Activated CD8-positive, alpha-beta memory T cell treated with anti-CD3 and anti-CD28 coated beads, Interleukin-2, amount 10 ng/mL, durations not matched to agents 7 days and 5 days (primary cell): ENCODE results near the gene TNS1. TPM values are rescaled to one million over a fixed set of nuclear protein-coding genes. Genes with fewer than 3 reads are reported as not detected.

ENCODE experiments used
- ATAC-seq: fragments of 150-1000 bp; cut with Tn5 transposase; one replicate; pipeline ENCODE4 v1.10.0; 2021; ENCODE audit warnings: moderate library complexity
- CTCF ChIA-PET: fragments of 350-600 bp; sonication (Branson Sonifier 250); formaldehyde crosslinking; loops from one replicate; lab custom pipeline; 2021; ENCODE audit warnings: antibody characterized with exemption; lab: Charles Lee
- DNase-seq: peaks from one replicate; pipeline ENCODE4 v3.0.0-alpha.2; 2020
- H3K27ac Mint-ChIP-seq: one replicate; pipeline ENCODE4 v1.8.0; 2021; ENCODE audit warnings: mild to moderate bottlenecking, mixed read lengths
- H3K27me3 Mint-ChIP-seq: one replicate; pipeline ENCODE4 v1.8.0; 2021; ENCODE audit warnings: mixed read lengths
- H3K36me3 Mint-ChIP-seq: one replicate; pipeline ENCODE4 v1.8.0; 2021; ENCODE audit warnings: mild to moderate bottlenecking, mixed read lengths
- H3K4me1 Mint-ChIP-seq: one replicate; pipeline ENCODE4 v1.8.0; 2021; ENCODE audit warnings: mixed read lengths
- H3K4me3 Mint-ChIP-seq: one replicate; pipeline ENCODE4 v1.8.0; 2021; ENCODE audit warnings: mild to moderate bottlenecking, moderate library complexity, mixed read lengths
- H3K9me3 Mint-ChIP-seq: one replicate; pipeline ENCODE4 v1.8.0; 2022; ENCODE audit warnings: low read depth, mixed read lengths
- total RNA-seq, 2 experiments: library from RNA; stranded (reverse); gene quantifications; one replicate each; pipeline ENCODE4 v1.2.3, GENCODE V29; 2021

TNS1 gene
- total RNA-seq, 2 experiments from 2014 or later: 1.4 to 4.4 TPM

GRCh38 chr2:217832987-217833386 lies 169.8 kb downstream of the TNS1 start:
- CTCF ChIA-PET: no interaction called here
- Mint-ChIP-seq H3K36me3 (no peaks in the 10 kb centered on the region), H3K4me1 (no peaks in the 10 kb centered on the region)

GRCh38 chr2:217832115-217832514 lies 170.7 kb downstream of the TNS1 start:
- DNase-seq: no peak
- no peak for ATAC-seq
- no peaks in the 10 kb centered on the region for H3K4me1 Mint-ChIP-seq
- no peak overlapping the region for H3K27ac Mint-ChIP-seq
- H3K27me3 Mint-ChIP-seq: peaks cover 2% of the 10 kb centered on the region
- H3K9me3 Mint-ChIP-seq: no peaks in the 10 kb centered on the region
- no peaks in the 10 kb centered on the region for H3K36me3 Mint-ChIP-seq
- H3K4me3 Mint-ChIP-seq: no peak overlapping the region
- CTCF ChIA-PET: no interaction called here

More at GRCh38 chr2:217832987-217833386, 169.8 kb downstream of the TNS1 start:
- H3K27ac Mint-ChIP-seq: no peak overlapping the region
- H3K27me3 Mint-ChIP-seq: peaks cover 2% of the 10 kb centered on the region
- ATAC-seq (no peak), DNase-seq (no peak)
- no peaks in the 10 kb centered on the region for H3K9me3 Mint-ChIP-seq
- no peak overlapping the region for H3K4me3 Mint-ChIP-seq

GRCh38 chr2:217831306-217831705 lies 171.5 kb downstream of the TNS1 start:
- Mint-ChIP-seq H3K9me3 (no peaks in the 10 kb centered on the region), H3K4me1 (no peaks in the 10 kb centered on the region), H3K4me3 (no peak overlapping the region), H3K36me3 (no peaks in the 10 kb centered on the region), H3K27ac (no peak overlapping the region), H3K27me3 (no peaks in the 10 kb centered on the region)
- CTCF ChIA-PET: no interaction called here
- no peak for ATAC-seq
- DNase-seq: no peak

- no peak for ATAC-seq
- Mint-ChIP-seq H3K36me3 (no peaks in the 10 kb centered on the region), H3K4me3 (no peak overlapping the region), H3K4me1 (no peaks in the 10 kb centered on the region), H3K9me3 (no peaks in the 10 kb centered on the region), H3K27ac (no peak overlapping the region), H3K27me3 (no peaks in the 10 kb centered on the region)
- no peak for DNase-seq
- CTCF ChIA-PET: no interaction called here
Measured at GRCh38 chr2:217830807-217831206, 172.0 kb downstream of the TNS1 start.

- no peak overlapping the region for H3K4me3 Mint-ChIP-seq
- no peaks in the 10 kb centered on the region for H3K27me3 Mint-ChIP-seq
- no peaks in the 10 kb centered on the region for H3K4me1 Mint-ChIP-seq
- H3K27ac Mint-ChIP-seq: no peak overlapping the region
- no peaks in the 10 kb centered on the region for H3K36me3 Mint-ChIP-seq
- no peak for DNase-seq
- ATAC-seq: no peak
- CTCF ChIA-PET: no interaction called here
- H3K9me3 Mint-ChIP-seq: no peaks in the 10 kb centered on the region
Measured at GRCh38 chr2:217830061-217830460, 172.7 kb downstream of the TNS1 start.

- CTCF ChIA-PET: interaction anchor here (0.9 kb wide), 1 partner anchor 40 kb away, joined by 3 read pairs; no protein-coding TSS in a partner anchor
Measured at GRCh38 chr2:217829420-217829819, 173.4 kb downstream of the TNS1 start.

GRCh38 chr2:217828336-217828735 lies 174.5 kb downstream of the TNS1 start:
- DNase-seq (no peak), ATAC-seq (no peak)
- H3K4me1 Mint-ChIP-seq: no peaks in the 10 kb centered on the region
- CTCF ChIA-PET: no interaction called here
- no peak overlapping the region for H3K27ac Mint-ChIP-seq
- no peaks in the 10 kb centered on the region for H3K36me3 Mint-ChIP-seq
- H3K27me3 Mint-ChIP-seq: no peaks in the 10 kb centered on the region
- no peaks in the 10 kb centered on the region for H3K9me3 Mint-ChIP-seq
- no peak overlapping the region for H3K4me3 Mint-ChIP-seq

More at GRCh38 chr2:217829420-217829819, 173.4 kb downstream of the TNS1 start:
- ATAC-seq (no peak), DNase-seq (no peak)
- no peaks in the 10 kb centered on the region for H3K4me1 Mint-ChIP-seq
- H3K27ac Mint-ChIP-seq: no peak overlapping the region
- no peaks in the 10 kb centered on the region for H3K36me3 Mint-ChIP-seq
- no peak overlapping the region for H3K4me3 Mint-ChIP-seq
- no peaks in the 10 kb centered on the region for H3K27me3 Mint-ChIP-seq
- no peaks in the 10 kb centered on the region for H3K9me3 Mint-ChIP-seq

- no peaks in the 10 kb centered on the region for H3K4me1 Mint-ChIP-seq
- CTCF ChIA-PET: no interaction called here
- H3K27me3 Mint-ChIP-seq: no peaks in the 10 kb centered on the region
- no peak overlapping the region for H3K27ac Mint-ChIP-seq
- no peak for ATAC-seq
- no peak overlapping the region for H3K4me3 Mint-ChIP-seq
- DNase-seq: no peak
- H3K9me3 Mint-ChIP-seq: no peaks in the 10 kb centered on the region
- no peaks in the 10 kb centered on the region for H3K36me3 Mint-ChIP-seq
Measured at GRCh38 chr2:217827430-217828201, 175.2 kb downstream of the TNS1 start.

GRCh38 chr2:217826991-217827390 lies 175.8 kb downstream of the TNS1 start:
- no peak for DNase-seq
- Mint-ChIP-seq H3K36me3 (no peaks in the 10 kb centered on the region), H3K27ac (no peak overlapping the region), H3K9me3 (no peaks in the 10 kb centered on the region), H3K4me3 (no peak overlapping the region), H3K4me1 (no peaks in the 10 kb centered on the region), H3K27me3 (no peaks in the 10 kb centered on the region)
- no peak for ATAC-seq
- CTCF ChIA-PET: no interaction called here

GRCh38 chr2:217826520-217826919 lies 176.3 kb downstream of the TNS1 start:
- no peaks in the 10 kb centered on the region for H3K36me3 Mint-ChIP-seq
- no peak overlapping the region for H3K27ac Mint-ChIP-seq
- no peaks in the 10 kb centered on the region for H3K27me3 Mint-ChIP-seq
- ATAC-seq (no peak), DNase-seq (no peak)
- H3K4me3 Mint-ChIP-seq: no peak overlapping the region
- CTCF ChIA-PET: no interaction called here
- no peaks in the 10 kb centered on the region for H3K4me1 Mint-ChIP-seq
- no peaks in the 10 kb centered on the region for H3K9me3 Mint-ChIP-seq

- no peaks in the 10 kb centered on the region for H3K9me3 Mint-ChIP-seq
- no peaks in the 10 kb centered on the region for H3K27me3 Mint-ChIP-seq
- H3K36me3 Mint-ChIP-seq: no peaks in the 10 kb centered on the region
- no peak overlapping the region for H3K4me3 Mint-ChIP-seq
- no peak overlapping the region for H3K27ac Mint-ChIP-seq
- CTCF ChIA-PET: no interaction called here
- DNase-seq: no peak
- ATAC-seq: no peak
- no peaks in the 10 kb centered on the region for H3K4me1 Mint-ChIP-seq
Measured at GRCh38 chr2:217825469-217826235, 177.1 kb downstream of the TNS1 start.

GRCh38 chr2:217824223-217824622 lies 178.6 kb downstream of the TNS1 start:
- Mint-ChIP-seq H3K4me3 (no peak overlapping the region), H3K27ac (no peak overlapping the region), H3K27me3 (no peaks in the 10 kb centered on the region), H3K9me3 (no peaks in the 10 kb centered on the region), H3K4me1 (no peaks in the 10 kb centered on the region), H3K36me3 (no peaks in the 10 kb centered on the region)
- DNase-seq: no peak
- ATAC-seq: no peak
- CTCF ChIA-PET: no interaction called here

GRCh38 chr2:217823626-217824025 lies 179.2 kb downstream of the TNS1 start:
- no peaks in the 10 kb centered on the region for H3K36me3 Mint-ChIP-seq
- H3K4me3 Mint-ChIP-seq: no peak overlapping the region
- CTCF ChIA-PET: no interaction called here
- H3K9me3 Mint-ChIP-seq: no peaks in the 10 kb centered on the region
- H3K27ac Mint-ChIP-seq: no peak overlapping the region
- H3K27me3 Mint-ChIP-seq: no peaks in the 10 kb centered on the region
- ATAC-seq (no peak), DNase-seq (no peak)
- no peaks in the 10 kb centered on the region for H3K4me1 Mint-ChIP-seq
